SKM-1 treated with dmso at 0.1 percent for 144 hours (cell line): ENCODE measurements around the gene GLIS1.
"Not testable (repeated sequence)": the region's sequence is repeated elsewhere in the genome, so short reads cannot be mapped to it uniquely, and the experiment has no call there.

ENCODE experiments used
- DNase-seq: peaks from one replicate; lab custom pipeline; 2025; ENCODE audit not compliant: unreplicated experiment; lab: John Stamatoyannopoulos, UW

GLIS1 gene

DNA sequence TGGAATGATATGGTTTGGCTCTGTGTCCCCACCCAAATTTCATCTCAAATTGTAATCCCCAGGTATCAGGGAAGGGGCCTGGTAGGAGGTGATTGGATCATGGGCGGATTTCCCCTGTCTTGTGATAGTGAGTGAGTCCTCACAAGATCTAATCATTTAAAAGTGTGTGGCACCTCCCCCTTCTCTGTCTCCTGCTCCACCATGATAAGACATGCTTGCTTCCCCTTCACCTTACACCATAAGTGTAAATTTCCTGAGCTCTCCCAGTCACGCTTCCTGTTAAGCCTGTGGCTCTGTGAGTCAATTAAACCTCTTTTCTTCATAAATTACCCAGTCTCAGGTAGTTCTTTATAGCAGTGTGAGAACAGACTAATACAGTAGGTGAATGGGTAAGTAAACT lies 170.4 kb downstream of the GLIS1 start:
- DNase-seq: no peak

DNA sequence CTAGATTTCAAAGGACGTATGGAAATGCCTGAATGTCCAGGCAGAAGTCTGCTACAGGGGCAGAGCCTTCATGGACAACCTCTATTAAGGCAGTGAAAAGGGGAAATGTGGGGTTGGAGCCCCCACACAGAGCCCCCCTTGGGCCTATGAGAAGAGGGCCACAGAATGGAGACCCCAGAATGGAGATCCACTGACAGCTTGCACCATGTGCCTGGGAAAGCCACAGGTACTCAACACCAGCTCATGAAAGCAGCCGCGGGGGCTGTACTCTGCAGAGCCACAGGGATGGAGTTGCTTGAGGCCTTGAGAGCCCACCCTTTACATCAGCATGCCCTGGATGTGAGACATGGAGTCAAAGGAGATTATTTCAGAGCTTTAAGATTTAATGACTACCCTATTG lies 171.1 kb downstream of the GLIS1 start:
- no peak for DNase-seq

GRCh38 chr1:53567450-53567849 lies 171.5 kb downstream of the GLIS1 start:
- DNase-seq: no peak

DNA sequence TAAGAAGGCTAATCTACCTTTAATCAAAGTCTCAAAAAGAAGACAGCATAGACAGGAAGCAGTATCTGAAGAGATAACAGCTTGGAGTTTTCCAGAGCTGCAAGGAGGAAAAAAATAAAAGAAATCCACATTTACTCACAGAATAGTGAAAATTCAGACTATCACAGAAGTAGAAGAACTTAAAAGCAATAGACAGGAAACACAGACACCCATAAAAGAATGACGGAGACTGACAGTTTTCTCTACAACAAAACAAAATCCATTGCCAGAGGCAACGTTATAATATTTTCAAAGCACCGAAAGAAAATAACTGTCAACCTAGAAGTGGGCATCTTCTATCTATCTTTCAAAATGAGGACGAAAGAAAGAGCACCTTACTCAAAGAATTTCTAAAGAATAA lies 175.4 kb downstream of the GLIS1 start:
- DNase-seq: no peak

GRCh38 chr1:53562981-53563379 lies 176.0 kb downstream of the GLIS1 start:
- no peak for DNase-seq

DNA sequence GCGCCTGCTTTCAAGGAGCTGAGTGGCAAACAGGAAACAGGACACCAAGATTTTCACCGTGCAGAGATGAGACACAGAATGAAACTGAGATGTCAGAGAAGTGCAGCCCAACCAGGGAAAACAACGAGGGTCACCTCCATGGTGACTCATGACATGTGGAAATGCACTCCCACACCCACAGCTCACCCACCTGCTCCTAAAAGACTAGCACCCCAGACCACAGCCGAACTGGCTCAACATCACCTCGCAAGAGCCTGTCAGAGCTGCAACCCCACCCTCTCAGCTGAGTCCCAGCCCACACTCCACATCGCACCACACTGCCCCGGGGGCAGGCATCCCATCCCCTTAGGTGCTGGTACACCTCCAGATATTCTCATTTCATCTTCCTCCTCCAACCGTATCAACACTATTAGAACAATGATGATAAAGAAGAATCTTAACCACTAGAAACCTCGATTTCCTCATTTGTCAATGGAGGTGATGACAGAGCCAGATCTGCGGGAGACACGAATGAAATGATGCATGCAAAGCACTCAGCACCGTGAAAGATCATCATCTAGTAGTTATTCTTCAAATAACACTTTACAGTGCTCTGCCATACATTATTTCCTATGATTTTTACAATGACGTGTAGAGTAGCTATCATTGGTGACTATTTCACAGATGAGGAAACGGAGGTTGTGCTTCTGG lies 176.5 kb downstream of the GLIS1 start:
- no peak for DNase-seq

DNA sequence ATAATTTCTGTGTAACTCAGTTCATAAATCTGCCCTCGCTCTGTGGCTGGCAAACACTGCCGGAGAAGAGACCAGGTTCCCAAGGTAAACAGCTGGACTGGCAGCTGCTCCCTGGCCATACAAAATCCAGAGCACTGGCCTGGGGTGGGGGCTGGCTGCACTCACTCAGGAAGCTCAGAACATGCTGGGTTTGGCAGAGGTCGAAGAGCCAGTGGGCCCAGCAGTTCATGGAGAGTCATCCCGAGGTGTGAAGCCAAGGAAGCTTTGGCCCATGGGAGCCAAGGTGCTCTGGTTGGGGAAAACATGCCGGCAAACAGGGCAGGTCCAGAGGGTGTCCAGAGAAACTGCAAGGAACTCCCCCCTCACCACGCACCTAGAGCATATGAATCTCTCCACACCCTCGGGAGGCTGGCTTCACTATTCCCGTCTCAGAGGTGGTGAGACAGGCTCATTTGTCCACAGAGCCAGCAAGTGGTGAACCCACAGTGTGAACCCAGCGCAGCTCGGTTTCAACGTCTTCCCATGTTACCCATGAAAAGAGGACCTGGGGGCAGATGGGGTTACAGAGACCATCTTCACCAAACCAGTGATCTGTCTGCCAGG lies 177.4 kb downstream of the GLIS1 start:
- no peak for DNase-seq

DNA sequence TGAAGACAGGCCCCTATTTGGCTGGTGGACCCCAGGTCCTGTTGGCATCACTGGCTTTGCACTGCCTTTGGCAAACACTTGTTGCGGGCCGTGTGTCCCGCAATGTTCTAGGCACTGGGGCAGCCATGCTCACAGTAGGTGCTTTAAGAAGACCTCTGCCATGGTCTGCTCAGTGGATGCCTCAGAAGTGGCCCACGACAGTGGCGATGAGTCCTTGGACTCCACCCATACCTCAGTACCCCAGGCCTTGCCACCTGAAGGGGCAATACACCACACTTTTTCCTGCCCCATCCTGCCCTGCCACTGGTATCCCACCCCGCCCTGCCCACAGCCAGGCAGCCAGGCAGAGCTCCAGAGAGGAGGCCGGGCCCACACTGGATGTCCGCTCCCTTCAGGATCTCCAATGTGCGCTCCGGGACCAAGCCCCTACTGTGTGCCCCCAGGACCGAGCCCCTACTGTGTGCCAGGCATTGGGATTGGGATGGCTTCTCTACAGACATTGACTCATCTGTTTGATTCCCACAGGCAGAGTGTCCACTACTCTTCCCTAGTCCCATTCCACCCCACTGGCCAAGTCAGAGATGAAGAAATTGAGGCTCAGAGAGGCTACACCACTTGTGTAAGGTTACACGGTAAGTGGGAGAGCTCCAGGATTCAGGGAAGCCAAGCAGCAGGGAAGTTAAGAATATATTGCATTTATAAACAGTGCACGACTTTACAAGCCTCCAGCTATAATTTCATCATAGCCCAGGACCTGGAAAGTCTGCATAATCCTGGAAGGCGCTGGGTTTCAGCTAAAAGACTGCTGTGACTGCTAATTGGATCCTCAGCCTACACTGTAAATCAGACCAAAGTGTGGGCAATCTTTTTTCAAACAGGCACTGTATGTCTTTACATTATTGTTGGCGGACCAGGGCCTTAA lies 178.1 kb downstream of the GLIS1 start:
- DNase-seq: no peak

- no peak for DNase-seq
These were observed 178.9 kb downstream of the GLIS1 start for GRCh38 chr1:53559854-53560580.

DNA sequence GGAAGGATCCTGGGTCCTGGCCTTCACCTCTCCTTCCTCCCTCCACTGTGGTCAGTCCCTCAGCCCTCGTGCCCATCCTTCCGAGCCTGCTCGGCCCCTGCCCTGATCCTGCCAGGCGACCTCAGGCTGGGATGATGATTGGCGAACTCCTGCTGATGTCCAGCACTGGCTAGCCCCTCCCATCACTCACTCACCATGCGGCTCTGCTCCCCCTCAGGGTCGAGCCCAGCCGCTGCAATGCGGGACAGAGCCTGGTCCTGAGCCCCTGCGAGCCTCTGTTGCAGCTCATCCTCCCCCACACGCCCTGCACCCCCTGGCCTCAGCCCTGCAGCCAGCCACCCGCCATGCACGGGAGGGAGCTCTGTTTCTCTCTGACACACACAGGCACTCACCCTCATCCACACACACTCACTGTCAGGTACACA lies 179.6 kb downstream of the GLIS1 start:
- DNase-seq: no peak

DNA sequence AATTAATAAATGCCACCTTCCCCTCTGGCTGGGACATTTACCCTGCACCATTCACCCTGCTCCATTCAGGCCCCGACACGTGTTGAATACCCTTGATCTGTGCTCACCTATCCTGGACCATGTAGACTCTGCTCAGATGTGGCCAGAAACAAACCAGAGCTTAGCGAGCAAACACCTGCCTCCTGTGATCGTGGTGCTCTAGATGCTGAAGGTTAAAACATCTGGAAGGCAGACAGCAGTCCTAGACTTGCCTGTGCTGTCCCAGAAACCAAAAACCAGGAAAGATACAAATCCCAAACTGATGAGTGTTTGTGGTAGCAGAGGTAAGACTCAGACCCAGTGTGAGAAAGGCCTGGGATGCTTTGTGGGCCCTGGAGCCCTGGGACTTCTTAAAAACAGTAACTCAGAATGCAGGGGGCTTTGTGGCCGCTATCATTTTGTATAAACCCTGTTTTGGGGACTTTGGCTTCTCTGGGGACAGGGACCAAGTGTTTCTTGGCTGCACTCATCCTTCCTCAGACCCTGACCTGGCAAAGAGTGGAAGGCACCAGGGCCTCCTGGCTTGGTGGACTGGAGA lies 180.1 kb downstream of the GLIS1 start:
- no peak for DNase-seq

DNA sequence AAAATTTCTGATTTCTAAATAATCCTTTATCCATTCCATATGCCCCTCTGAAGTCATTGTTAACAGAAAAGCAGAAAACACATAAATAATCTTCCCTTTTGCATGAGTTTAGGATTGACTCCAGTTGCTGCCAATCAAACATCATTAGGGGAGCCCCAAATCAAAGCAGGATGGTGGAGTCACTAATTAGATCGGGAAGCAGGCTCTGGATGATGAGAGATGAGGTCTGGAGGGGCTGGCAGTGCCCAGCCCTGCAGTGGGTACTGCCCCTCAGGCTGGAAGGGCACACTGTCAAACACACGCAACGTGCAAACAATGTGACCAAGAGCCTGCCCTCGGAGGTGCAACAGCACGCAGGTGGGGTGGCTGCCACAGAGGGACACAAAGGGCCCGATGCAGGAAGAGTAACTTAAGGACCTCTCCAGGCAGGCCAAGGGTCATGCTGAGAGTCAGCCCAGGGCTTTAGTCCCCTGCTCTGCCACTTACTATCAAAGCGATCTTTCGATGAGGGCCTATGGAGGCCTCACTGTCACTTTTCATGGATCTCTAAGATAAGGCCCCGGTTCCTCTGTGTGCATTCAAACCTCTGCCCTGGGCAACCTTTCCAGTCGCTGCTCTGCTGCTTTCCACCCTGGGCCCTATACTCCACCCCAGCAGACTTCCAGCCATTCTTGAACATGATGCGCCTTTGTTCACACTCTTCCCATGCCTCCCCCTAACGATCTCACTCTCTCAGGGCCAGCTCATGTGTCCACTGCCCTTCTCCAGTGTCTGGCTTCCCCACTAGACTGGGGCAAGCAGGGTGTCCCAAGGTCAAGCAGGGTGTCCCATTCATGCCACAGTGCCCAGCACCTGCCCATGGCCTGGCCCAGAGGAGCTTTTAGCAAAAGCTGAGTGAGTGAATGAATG lies 180.9 kb downstream of the GLIS1 start:
- DNase-seq: no peak

DNA sequence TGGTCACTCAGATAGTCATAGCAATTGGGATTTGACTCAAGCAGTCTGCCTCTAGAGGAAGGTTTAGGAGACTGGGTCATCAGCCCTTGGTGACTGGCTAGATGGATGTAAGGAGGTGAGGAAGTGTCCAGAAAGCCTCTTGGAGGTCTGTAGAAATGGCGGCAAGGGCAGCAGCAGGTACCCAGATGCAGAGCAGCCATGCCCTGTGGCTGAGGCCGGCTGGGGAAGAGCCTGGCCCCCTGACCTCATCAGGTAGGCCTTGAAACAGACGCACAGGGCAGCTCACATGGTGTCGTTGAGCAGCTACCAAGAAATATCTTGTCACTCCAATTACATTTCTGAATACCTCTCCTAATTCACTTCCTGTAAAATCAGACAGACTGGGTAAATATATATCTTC lies 181.6 kb downstream of the GLIS1 start:
- no peak for DNase-seq

DNA sequence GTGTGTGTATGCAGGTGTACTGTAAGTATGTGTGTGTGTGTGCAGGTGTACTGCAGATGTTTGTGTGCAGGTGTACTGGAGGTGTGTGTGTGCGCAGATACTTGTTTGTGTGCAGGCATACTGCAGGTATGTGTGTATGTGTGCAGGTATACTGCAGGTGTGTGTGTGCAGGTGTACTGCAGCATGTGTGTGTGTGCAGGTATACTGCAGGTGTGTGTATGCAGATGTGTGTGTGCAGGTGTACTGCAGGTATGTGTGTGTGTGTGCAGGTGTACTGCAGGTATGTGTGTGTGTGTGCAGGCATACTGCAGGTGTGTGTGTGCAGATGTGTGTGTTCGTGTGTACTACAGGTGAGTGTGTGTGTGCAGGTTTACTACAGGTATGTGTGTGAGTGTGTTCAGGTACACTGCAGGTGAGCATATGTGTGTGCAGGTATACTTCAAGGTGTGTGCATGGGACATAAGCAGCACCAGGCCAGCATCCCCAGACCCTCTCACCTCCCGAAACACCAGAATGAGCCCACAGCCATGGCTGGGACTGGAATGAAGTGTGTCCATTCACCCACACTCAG lies 182.2 kb downstream of the GLIS1 start:
- DNase-seq: no peak

- not testable (repeated sequence) for DNase-seq
These were observed 183.2 kb downstream of the GLIS1 start for GRCh38 chr1:53555620-53556326.

- DNase-seq: no peak
These were observed 184.2 kb downstream of the GLIS1 start for GRCh38 chr1:53554592-53555305.

- no peak for DNase-seq
These were observed 185.0 kb downstream of the GLIS1 start for GRCh38 chr1:53553734-53554509.
